Measurements from ENCODE around the gene MVB12B. TPM values are rescaled to one million over a fixed set of nuclear protein-coding genes. Genes with fewer than 3 reads are reported as not detected.

MVB12B gene
- total and polyA plus RNA-seq, 3 donors from 2014 or later = 13.6 to 30.7 (median 26.2) TPM

DNA sequence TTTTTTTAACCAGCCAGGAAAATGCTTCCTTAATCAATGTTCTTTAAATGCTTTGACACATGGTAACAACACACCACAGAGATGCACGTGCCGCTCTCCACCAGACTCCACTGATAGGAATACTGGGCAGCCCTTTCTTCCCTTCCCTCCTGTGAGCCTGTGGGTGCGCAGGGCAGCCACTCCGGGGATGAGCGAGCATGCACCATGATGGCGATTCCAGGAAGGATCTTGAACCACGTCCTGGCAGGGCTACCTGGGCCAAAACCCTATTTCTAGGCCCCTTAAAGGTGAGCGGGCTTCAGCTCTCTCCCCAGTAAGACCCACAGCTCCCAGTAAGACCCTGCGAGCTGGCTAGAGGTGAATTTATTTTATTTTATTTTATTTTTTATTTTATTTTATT, 128.2 kb downstream of the MVB12B start:
- no peak for DNase-seq
- Histone ChIP-seq H3K4me1 (no peaks in the 10 kb centered on the region), H3K36me3 (ENCODE audit: low read depth, missing control alignments) (no peaks in the 10 kb centered on the region), H3K27me3 (no peaks in the 10 kb centered on the region), H3K9me3 (no peaks in the 10 kb centered on the region), H3K4me3 (no peak overlapping the region), H3K27ac (no peak overlapping the region)
- intact Hi-C loops (cut with DNase I; ENCODE audit: low total_unique reads) = no loop called here
- TF ChIP-seq, protein P1, sequence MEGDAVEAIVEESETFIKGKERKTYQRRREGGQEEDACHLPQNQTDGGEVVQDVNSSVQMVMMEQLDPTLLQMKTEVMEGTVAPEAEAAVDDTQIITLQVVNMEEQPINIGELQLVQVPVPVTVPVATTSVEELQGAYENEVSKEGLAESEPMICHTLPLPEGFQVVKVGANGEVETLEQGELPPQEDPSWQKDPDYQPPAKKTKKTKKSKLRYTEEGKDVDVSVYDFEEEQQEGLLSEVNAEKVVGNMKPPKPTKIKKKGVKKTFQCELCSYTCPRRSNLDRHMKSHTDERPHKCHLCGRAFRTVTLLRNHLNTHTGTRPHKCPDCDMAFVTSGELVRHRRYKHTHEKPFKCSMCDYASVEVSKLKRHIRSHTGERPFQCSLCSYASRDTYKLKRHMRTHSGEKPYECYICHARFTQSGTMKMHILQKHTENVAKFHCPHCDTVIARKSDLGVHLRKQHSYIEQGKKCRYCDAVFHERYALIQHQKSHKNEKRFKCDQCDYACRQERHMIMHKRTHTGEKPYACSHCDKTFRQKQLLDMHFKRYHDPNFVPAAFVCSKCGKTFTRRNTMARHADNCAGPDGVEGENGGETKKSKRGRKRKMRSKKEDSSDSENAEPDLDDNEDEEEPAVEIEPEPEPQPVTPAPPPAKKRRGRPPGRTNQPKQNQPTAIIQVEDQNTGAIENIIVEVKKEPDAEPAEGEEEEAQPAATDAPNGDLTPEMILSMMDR (IDR thresholded peaks at IDR 0.05) = no peak
- no peak for TF ChIP-seq POLR2A (IDR thresholded peaks at IDR 0.05)
- WGBS, 2 donors = 94 to 96% methylated on average over 9 of the region's 9 CpGs

DNA sequence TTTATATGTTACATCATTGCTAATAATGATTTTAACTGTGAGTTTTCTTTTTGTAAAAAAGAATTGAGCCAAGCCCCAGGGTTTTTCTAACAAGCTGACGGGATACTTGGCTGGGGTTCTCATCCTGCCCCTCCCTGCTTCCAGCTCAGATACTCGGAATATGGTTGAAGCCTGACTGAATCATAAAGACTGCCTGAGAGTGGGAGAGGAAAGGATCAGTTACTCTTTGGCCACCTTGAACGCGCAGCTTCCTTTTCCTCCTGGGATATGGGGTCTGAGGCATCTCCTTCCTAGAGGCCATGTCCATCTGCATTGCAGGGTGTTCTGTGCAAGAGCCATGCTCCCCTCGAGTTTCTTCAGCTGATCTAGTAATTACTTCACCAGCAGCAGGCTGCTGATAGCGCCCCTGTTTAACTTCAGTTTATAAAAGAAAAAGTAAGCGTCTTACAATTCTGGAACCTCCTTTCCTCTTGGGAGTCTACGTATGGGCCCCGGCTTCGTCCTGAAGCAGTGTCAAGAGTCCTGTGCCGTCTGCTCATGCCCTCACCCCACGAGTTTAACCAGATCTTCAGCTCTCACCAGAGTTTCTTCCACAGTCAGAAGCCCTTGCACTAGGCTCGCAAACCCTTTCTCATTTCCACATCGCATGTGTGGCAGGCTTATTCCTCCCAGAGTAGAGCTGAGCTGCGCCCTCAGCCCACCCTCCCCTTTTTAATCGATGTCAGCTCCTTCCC, 130.0 kb downstream of the MVB12B start:
- Histone ChIP-seq H3K9me3 (no peaks in the 10 kb centered on the region), H3K36me3 (ENCODE audit: low read depth, missing control alignments) (no peaks in the 10 kb centered on the region), H3K27me3 (no peaks in the 10 kb centered on the region), H3K27ac (no peak overlapping the region), H3K4me1 (no peaks in the 10 kb centered on the region), H3K4me3 (no peak overlapping the region)
- intact Hi-C loops (cut with DNase I; ENCODE audit: low total_unique reads) = no loop called here
- WGBS, 2 donors = 85 to 88% methylated on average over 16 of the region's 16 CpGs
- no peak for DNase-seq
- TF ChIP-seq, protein P1 (IDR thresholded peaks at IDR 0.05) = no peak
- TF ChIP-seq POLR2A (IDR thresholded peaks at IDR 0.05) = no peak

DNA sequence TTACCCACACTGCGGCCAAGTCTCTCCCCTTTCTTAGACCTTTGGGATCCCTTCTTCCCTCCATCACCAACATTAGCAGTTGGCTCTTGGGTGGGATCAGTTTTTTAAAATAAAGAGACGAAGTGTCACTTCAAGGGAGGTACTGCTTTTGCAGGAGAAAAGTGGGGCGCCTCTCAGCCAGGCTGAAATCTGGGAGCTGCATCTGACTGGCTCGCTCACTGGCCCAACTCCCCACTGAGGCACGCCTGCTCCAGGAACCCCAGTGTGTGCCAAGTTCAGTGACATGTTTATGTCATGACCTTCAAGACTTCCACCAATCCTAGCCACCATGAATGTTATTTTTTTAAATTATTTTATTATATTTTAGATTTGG, 130.5 kb downstream of the MVB12B start:
- intact Hi-C loops (cut with DNase I; ENCODE audit: low total_unique reads) = no loop called here
- Histone ChIP-seq H3K36me3 (ENCODE audit: low read depth, missing control alignments) (no peaks in the 10 kb centered on the region), H3K9me3 (no peaks in the 10 kb centered on the region), H3K27me3 (no peaks in the 10 kb centered on the region), H3K27ac (no peak overlapping the region), H3K4me3 (no peak overlapping the region), H3K4me1 (no peaks in the 10 kb centered on the region)
- TF ChIP-seq POLR2A (IDR thresholded peaks at IDR 0.05) = no peak
- TF ChIP-seq, protein P1 (IDR thresholded peaks at IDR 0.05) = no peak
- 97% methylated on average over 5 of the region's 5 CpGs for WGBS, 2 donors
- no peak for DNase-seq

DNA sequence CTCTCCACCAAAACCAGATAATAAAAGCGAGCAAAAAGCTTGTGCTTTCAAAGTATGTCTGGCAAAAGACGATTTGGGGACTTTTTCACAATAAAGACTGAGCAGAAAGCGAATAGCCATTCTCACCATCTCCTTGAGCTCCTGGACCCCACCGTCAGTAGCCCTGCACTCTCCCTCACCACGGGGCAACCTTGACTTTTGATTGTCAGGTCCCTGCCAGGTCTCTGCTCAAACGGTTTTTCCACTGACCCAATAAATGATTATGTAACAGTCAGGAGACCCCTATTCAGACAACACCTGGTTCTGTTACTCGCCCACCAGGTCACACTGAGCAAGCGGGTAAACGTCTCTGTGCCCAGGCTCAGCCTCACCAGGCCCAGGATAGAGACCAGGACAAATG, 131.3 kb downstream of the MVB12B start:
- H3K4me1 ChIP-seq = no peaks in the 10 kb centered on the region
- TF ChIP-seq, protein P1 (IDR thresholded peaks at IDR 0.05) = no peak
- TF ChIP-seq POLR2A (IDR thresholded peaks at IDR 0.05) = no peak
- no peak for DNase-seq
- no peak overlapping the region for H3K4me3 ChIP-seq
- no peak overlapping the region for H3K27ac ChIP-seq
- intact Hi-C loops (cut with DNase I; ENCODE audit: low total_unique reads) = no loop called here
- WGBS, 2 donors = 86 to 91% methylated on average over 8 to 9 of the region's 9 CpGs
- H3K9me3 ChIP-seq = no peaks in the 10 kb centered on the region
- H3K27me3 ChIP-seq = no peaks in the 10 kb centered on the region
- H3K36me3 ChIP-seq (ENCODE audit: low read depth, missing control alignments) = no peaks in the 10 kb centered on the region

DNA sequence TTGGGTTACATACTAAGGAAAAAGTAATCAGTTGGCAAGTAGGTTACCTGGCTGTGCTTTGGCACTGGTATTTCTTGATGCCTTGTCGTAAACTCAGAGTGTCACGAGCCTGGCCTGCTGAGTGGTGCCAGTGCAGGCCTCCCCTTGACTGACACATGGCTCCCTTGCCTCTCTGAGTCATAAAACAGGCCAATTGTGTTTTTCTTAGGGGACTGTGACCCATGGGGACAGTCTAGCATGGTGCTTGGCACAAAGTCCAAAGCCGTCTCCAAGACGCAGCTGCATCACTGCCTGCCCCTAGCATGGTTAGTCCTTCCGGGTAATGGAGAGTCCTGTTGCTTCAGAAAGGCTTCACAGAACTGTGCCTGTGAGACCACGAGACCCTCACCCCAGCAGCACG, 132.5 kb downstream of the MVB12B start:
- DNase-seq = no peak
- Histone ChIP-seq H3K4me1 (no peaks in the 10 kb centered on the region), H3K4me3 (no peak overlapping the region), H3K27ac (no peak overlapping the region), H3K27me3 (no peaks in the 10 kb centered on the region), H3K9me3 (no peaks in the 10 kb centered on the region), H3K36me3 (ENCODE audit: low read depth, missing control alignments) (no peaks in the 10 kb centered on the region)
- intact Hi-C loops (cut with DNase I; ENCODE audit: low total_unique reads) = no loop called here
- TF ChIP-seq POLR2A (IDR thresholded peaks at IDR 0.05) = no peak
- TF ChIP-seq, protein P1 (IDR thresholded peaks at IDR 0.05) = no peak
- WGBS, 2 donors = 92 to 96% methylated on average over 4 to 7 of the region's 7 CpGs

All from testis (tissue), 3 donors.